Ishikawa (cell line): ENCODE data around the gene C11orf16.

Source experiments
- CEBPB ChIP-seq: IDR thresholded peaks from 2 replicates; pipeline ENCODE4 v1.6.1; 2012
- CREB1 ChIP-seq: IDR thresholded peaks from 2 replicates; pipeline ENCODE4 v1.6.1; 2012; ENCODE audit warnings: low read depth
- EGR1 ChIP-seq: IDR thresholded peaks from 2 replicates; pipeline ENCODE4 v1.6.1; 2012
- EP300 ChIP-seq: IDR thresholded peaks from 2 replicates; pipeline ENCODE4 v1.6.1; 2012; ENCODE audit warnings: borderline replicate concordance
- FOXM1 ChIP-seq: IDR thresholded peaks from 2 replicates; pipeline ENCODE4 v1.6.1; 2012; ENCODE audit warnings: low read depth, borderline replicate concordance
- MAX ChIP-seq: IDR thresholded peaks from 2 replicates; pipeline ENCODE4 v1.6.1; 2012
- NFIC ChIP-seq: IDR thresholded peaks from 2 replicates; pipeline ENCODE4 v1.6.1; 2012
- RAD21 ChIP-seq: IDR thresholded peaks from 2 replicates; pipeline ENCODE4 v1.6.1; 2012; ENCODE audit warnings: low read depth
- REST ChIP-seq: IDR thresholded peaks from 2 replicates; pipeline ENCODE4 v1.6.1; 2012; ENCODE audit warnings: low read depth, mild to moderate bottlenecking
- TAF1 ChIP-seq: IDR thresholded peaks from 2 replicates; pipeline ENCODE4 v1.6.1; 2012; ENCODE audit warnings: low read depth, mild to moderate bottlenecking
- TCF12 ChIP-seq: IDR thresholded peaks from 2 replicates; pipeline ENCODE4 v1.6.1; 2012; ENCODE audit warnings: low read depth
- TEAD4 ChIP-seq: IDR thresholded peaks from 2 replicates; pipeline ENCODE4 v1.6.1; 2012
- USF1 ChIP-seq: IDR thresholded peaks from 2 replicates; pipeline ENCODE4 v1.6.1; 2012
- YY1 ChIP-seq: IDR thresholded peaks from 2 replicates; pipeline ENCODE4 v1.6.1; 2012; ENCODE audit warnings: low read depth
- ZBTB7A ChIP-seq: IDR thresholded peaks from 2 replicates; pipeline ENCODE4 v1.6.1; 2012; ENCODE audit warnings: low read depth

C11orf16 gene

GRCh38 chr11:8932564-8933180 lies at the start of gene C11orf16:
C11orf16 (minus strand) TSS chr11:8932947; CDS start chr11:8932308, 639 bp downstream.
- no peak for TF ChIP-seq YY1
- no peak for TF ChIP-seq NFIC
- TF ChIP-seq ZBTB7A, result no peak

- TF ChIP-seq MAX (no peak), EGR1 (no peak), EP300 (no peak), REST (no peak), CREB1 (no peak), ZBTB7A (no peak), TCF12 (no peak), TAF1 (no peak), RAD21 (no peak), FOXM1 (no peak), NFIC (no peak), USF1 (no peak), CEBPB (no peak), TEAD4 (no peak), YY1 (no peak)
Observed at GRCh38 chr11:8980485-8980884, 47.7 kb upstream of the C11orf16 start.

- TF ChIP-seq TCF12 (no peak), EP300 (no peak), MAX (no peak), RAD21 (no peak), YY1 (no peak), CEBPB (no peak), USF1 (no peak), TEAD4 (no peak), NFIC (no peak), FOXM1 (no peak), EGR1 (no peak), TAF1 (no peak), REST (no peak), ZBTB7A (no peak), CREB1 (no peak)
Observed at GRCh38 chr11:8973121-8973520, 40.4 kb upstream of the C11orf16 start.

- TF ChIP-seq TAF1 (no peak), YY1 (no peak), TEAD4 (no peak), FOXM1 (no peak), EP300 (no peak), TCF12 (no peak), REST (no peak), MAX (no peak), EGR1 (no peak), CEBPB (no peak), RAD21 (no peak), NFIC (no peak), CREB1 (no peak)
Observed at GRCh38 chr11:8971924-8972316, 39.2 kb upstream of the C11orf16 start.
